ENCODE data around the gene EID2. TPM values are rescaled to one million over a fixed set of nuclear protein-coding genes. Genes with fewer than 3 reads are reported as not detected.
A peak's percentile ranks its signal among the peaks of the same experiment; 100 is the strongest.

Gene EID2
- total and polyA plus RNA-seq, 2 of the 13 experiments (the other 11 are each of a cell fraction or from before 2014, with no cell fraction given) = 3.7 to 14.1 TPM

DNA sequence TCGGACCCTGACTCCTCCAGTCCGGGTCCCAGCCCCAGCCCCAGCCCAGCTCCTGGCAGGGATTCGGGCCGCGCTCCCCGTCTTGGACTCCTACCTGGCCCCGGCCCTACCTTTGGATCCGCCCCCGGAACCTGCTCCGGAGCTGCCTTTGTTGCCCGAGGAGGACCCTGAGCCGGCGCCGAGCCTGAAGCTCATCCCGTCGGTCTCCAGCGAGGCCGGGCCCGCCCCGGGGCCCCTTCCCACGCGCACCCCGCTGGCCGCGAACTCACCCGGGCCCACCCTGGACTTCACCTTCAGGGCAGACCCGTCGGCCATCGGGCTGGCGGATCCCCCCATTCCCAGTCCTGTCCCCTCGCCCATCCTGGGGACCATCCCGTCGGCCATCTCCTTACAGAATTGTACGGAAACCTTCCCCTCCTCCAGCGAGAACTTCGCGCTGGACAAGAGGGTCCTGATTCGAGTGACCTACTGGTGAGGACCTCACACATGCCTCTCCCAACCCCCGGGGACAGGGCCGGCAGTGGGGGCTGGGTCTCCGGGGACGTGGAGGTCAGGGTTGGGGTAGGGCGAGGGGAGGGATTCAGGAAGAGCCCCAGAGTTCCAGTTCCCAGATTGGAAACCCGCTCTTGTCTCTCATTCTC lies 24.3 kb downstream of the EID2 start (continued):
- TF ChIP-seq, protein P1, sequence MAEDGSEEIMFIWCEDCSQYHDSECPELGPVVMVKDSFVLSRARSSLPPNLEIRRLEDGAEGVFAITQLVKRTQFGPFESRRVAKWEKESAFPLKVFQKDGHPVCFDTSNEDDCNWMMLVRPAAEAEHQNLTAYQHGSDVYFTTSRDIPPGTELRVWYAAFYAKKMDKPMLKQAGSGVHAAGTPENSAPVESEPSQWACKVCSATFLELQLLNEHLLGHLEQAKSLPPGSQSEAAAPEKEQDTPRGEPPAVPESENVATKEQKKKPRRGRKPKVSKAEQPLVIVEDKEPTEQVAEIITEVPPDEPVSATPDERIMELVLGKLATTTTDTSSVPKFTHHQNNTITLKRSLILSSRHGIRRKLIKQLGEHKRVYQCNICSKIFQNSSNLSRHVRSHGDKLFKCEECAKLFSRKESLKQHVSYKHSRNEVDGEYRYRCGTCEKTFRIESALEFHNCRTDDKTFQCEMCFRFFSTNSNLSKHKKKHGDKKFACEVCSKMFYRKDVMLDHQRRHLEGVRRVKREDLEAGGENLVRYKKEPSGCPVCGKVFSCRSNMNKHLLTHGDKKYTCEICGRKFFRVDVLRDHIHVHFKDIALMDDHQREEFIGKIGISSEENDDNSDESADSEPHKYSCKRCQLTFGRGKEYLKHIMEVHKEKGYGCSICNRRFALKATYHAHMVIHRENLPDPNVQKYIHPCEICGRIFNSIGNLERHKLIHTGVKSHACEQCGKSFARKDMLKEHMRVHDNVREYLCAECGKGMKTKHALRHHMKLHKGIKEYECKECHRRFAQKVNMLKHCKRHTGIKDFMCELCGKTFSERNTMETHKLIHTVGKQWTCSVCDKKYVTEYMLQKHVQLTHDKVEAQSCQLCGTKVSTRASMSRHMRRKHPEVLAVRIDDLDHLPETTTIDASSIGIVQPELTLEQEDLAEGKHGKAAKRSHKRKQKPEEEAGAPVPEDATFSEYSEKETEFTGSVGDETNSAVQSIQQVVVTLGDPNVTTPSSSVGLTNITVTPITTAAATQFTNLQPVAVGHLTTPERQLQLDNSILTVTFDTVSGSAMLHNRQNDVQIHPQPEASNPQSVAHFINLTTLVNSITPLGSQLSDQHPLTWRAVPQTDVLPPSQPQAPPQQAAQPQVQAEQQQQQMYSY (CRISPR knock-in tag; IDR thresholded peaks at IDR 0.05) = peak; percentile 90
- TF ChIP-seq ZGPAT (CRISPR knock-in tag; IDR thresholded peaks at IDR 0.05) = no peak
- TF ChIP-seq RBAK (CRISPR knock-in tag; IDR thresholded peaks at IDR 0.05) = no peak
- no peak for TF ChIP-seq ZNF570 (CRISPR knock-in tag; IDR thresholded peaks at IDR 0.05; ENCODE audit: borderline replicate concordance)
- no peak for TF ChIP-seq ZNF143 (CRISPR knock-in tag; IDR thresholded peaks at IDR 0.05)
- no peak for TF ChIP-seq ARNTL (CRISPR knock-in tag; IDR thresholded peaks at IDR 0.05)
- TF ChIP-seq ZNF326 (CRISPR knock-in tag; IDR thresholded peaks at IDR 0.05; ENCODE audit: borderline replicate concordance) = no peak
- TF ChIP-seq ZNF547 (CRISPR knock-in tag; IDR thresholded peaks at IDR 0.05) = 0 out of 2 replicates have a peak, but pooled peaks have one; percentile 47
- TF ChIP-seq CREBL2 (CRISPR knock-in tag; IDR thresholded peaks at IDR 0.05; ENCODE audit: borderline replicate concordance) = no peak
- TF ChIP-seq NR3C1 (CRISPR knock-in tag; IDR thresholded peaks at IDR 0.05) = no peak
- no peak for TF ChIP-seq ZNF770 (CRISPR knock-in tag; IDR thresholded peaks at IDR 0.05)
- peak; percentile 19 for TF ChIP-seq HNRNPLL (IDR thresholded peaks at IDR 0.05; ENCODE audit: low read depth, low read length, poor library complexity, severe bottlenecking)
- no peak for TF ChIP-seq PHF5A (CRISPR knock-in tag; IDR thresholded peaks at IDR 0.05; ENCODE audit: low read depth, unreplicated experiment)
- TF ChIP-seq RXRB (CRISPR knock-in tag; IDR thresholded peaks at IDR 0.05; ENCODE audit: borderline replicate concordance) = no peak
- TF ChIP-seq REST (IDR thresholded peaks at IDR 0.05; ENCODE audit: borderline replicate concordance in 1 of 2, low read depth in 1 of 2, low read length in 2 of 2) = no peak
- TF ChIP-seq HOXA7 (CRISPR knock-in tag; IDR thresholded peaks at IDR 0.05) = no peak

All from HepG2 (cell line).